HepG2 (cell line): ENCODE measurements around the gene FSIP1. TPM values are rescaled to one million over a fixed set of nuclear protein-coding genes. Genes with fewer than 3 reads are reported as not detected.

Source experiments
- ADNP ChIP-seq: sonication (generic); formaldehyde crosslinking; IDR thresholded peaks from 2 replicates; pipeline ENCODE4 v1.4.0; 2020; ENCODE audit warnings: missing genetic modification reagents
- ELF3 ChIP-seq: IDR thresholded peaks from 2 replicates; pipeline ENCODE4 v1.6.1; 2016; ENCODE audit warnings: missing genetic modification reagents, missing compliant biosample characterization
- HOXA7 ChIP-seq: sonication (generic); formaldehyde crosslinking; IDR thresholded peaks from 2 replicates; pipeline ENCODE4 v1.8.1; 2022; ENCODE audit warnings: mild to moderate bottlenecking, missing genetic modification reagents, moderate library complexity
- JARID2 ChIP-seq: sonication (generic); formaldehyde crosslinking; IDR thresholded peaks from 2 replicates; pipeline ENCODE4 v1.8.1; 2023; ENCODE audit warnings: missing genetic modification reagents, inconsistent platforms; ENCODE audit not compliant: insufficient replicate concordance
- MXI1 ChIP-seq: IDR thresholded peaks from 3 replicates; pipeline ENCODE4 v1.6.1; 2012; ENCODE audit warnings: low read depth, low read length, inconsistent platforms, borderline replicate concordance
- SMARCE1 ChIP-seq: fragments of 450-650 bp; IDR thresholded peaks from 2 replicates; pipeline ENCODE4 v1.6.1; 2017; ENCODE audit warnings: borderline replicate concordance
- THYN1 ChIP-seq: sonication (generic); formaldehyde crosslinking; IDR thresholded peaks from 2 replicates; pipeline ENCODE4 v1.8.1; 2023; ENCODE audit warnings: low read depth, mild to moderate bottlenecking, moderate library complexity, missing genetic modification reagents, borderline replicate concordance
- ZFAT ChIP-seq: sonication (generic); formaldehyde crosslinking; conservative IDR thresholded peaks from 2 replicates; pipeline ENCODE4 v1.8.1; 2023; ENCODE audit warnings: missing genetic modification reagents, inconsistent platforms
- ZNF124 ChIP-seq: sonication (generic); formaldehyde crosslinking; IDR thresholded peaks from 2 replicates; pipeline ENCODE4 v1.4.0; 2020; ENCODE audit warnings: missing genetic modification reagents
- ZNF205 ChIP-seq: IDR thresholded peaks from 2 replicates; pipeline ENCODE4 v1.6.1; 2018; ENCODE audit warnings: missing biosample characterization, missing genetic modification reagents
- ZNF230 ChIP-seq: sonication (generic); formaldehyde crosslinking; IDR thresholded peaks from 2 replicates; pipeline ENCODE4 v1.4.0; 2020; ENCODE audit warnings: mild to moderate bottlenecking, missing genetic modification reagents
- ZNF451 ChIP-seq: sonication (generic); formaldehyde crosslinking; IDR thresholded peaks from 2 replicates; pipeline ENCODE4 v1.5.0; 2020; ENCODE audit warnings: mild to moderate bottlenecking, missing genetic modification reagents
- ZNF510 ChIP-seq: sonication (generic); formaldehyde crosslinking; IDR thresholded peaks from 2 replicates; pipeline ENCODE4 v1.4.0; 2020; ENCODE audit warnings: low read depth, mild to moderate bottlenecking, missing genetic modification reagents
- ZNF564 ChIP-seq: sonication (generic); formaldehyde crosslinking; IDR thresholded peaks from 2 replicates; pipeline ENCODE4 v1.8.1; 2023; ENCODE audit warnings: mild to moderate bottlenecking, missing genetic modification reagents
- ZNF577 ChIP-seq: sonication (generic); formaldehyde crosslinking; IDR thresholded peaks from 2 replicates; pipeline ENCODE4 v1.4.0; 2020; ENCODE audit warnings: mild to moderate bottlenecking, low read depth, missing genetic modification reagents, borderline replicate concordance
- polyA plus RNA-seq, 8 experiments: library from polyadenylated mRNA; depleted of rRNA in 3 of 8; stranded (reverse) in 7 of 8; unstranded in 1 of 8; fragments of >200 nt; fragmentation: Illumina TruSeq in 4 of 8; extraction: Trizol in 4 of 8; gene quantifications; 2 replicates each; pipeline versions ENCODE4 v1.2.1 to v1.2.3, GENCODE V29; 2011 to 2016; ENCODE audit warnings: low read depth in 4 of 8, missing spikeins in 1 of 8, mixed read lengths in 1 of 8; ENCODE audit not compliant: insufficient read depth in 1 of 8
- total RNA-seq, 5 experiments: library from RNA; depleted of rRNA; stranded (reverse); fragments of >200 nt; fragmentation: Illumina TruSeq; extraction: Trizol; gene quantifications; 2 replicates each; pipeline ENCODE4 v1.2.3, GENCODE V29; 2016; ENCODE audit warnings: low read depth in 1 of 5
- TF ChIP-seq, protein P1 (sequence below): sonication (generic); formaldehyde crosslinking; IDR thresholded peaks from 2 replicates; pipeline ENCODE4 v1.8.1; 2022; ENCODE audit warnings: mild to moderate bottlenecking, missing genetic modification reagents
- TF ChIP-seq, protein P2 (sequence below): sonication (generic); formaldehyde crosslinking; IDR thresholded peaks from 2 replicates; pipeline ENCODE4 v1.4.0; 2020; ENCODE audit warnings: mild to moderate bottlenecking, missing genetic modification reagents
- TF ChIP-seq, protein P3 (sequence below): sonication (generic); formaldehyde crosslinking; IDR thresholded peaks from 2 replicates; pipeline ENCODE4 v1.9.0; 2021; ENCODE audit warnings: missing genetic modification reagents, borderline replicate concordance
- TF ChIP-seq, protein P4 (sequence below): sonication (generic); formaldehyde crosslinking; IDR thresholded peaks from 2 replicates; pipeline ENCODE4 v1.8.0; 2022; ENCODE audit warnings: mild to moderate bottlenecking, missing genetic modification reagents, borderline replicate concordance
- TF ChIP-seq, protein P5 (sequence below): IDR thresholded peaks from 2 replicates; pipeline ENCODE4 v1.6.1; 2016; ENCODE audit warnings: low read depth, missing genetic modification reagents, missing compliant biosample characterization

The FSIP1 gene
- total and polyA plus RNA-seq, 2 of the 13 experiments (the other 11 are each of a cell fraction or from before 2014, with no cell fraction given) = 0.18 TPM; not detected in 1

DNA sequence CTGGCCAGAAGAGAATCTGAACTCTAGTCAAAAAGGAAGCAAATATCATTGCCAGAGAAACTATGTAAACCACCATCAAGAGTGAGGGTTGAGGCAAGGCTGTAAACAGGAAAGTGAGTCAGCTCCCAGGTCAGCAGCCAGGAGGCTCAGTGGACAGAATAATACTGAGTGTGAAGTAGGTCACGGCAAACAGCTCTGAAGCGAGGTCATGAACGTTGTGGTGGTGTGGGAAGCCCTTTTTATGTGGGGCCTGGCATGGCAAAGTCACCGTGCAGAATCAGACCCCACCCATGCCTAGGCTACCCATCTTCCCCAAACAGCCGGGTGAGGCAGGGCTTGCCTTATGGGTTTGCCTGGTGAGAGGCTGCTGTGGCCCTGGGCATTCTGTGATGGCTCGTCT is 157.8 kb downstream of the FSIP1 start (continued):
- TF ChIP-seq ZNF577 = no peak
- TF ChIP-seq, protein P1, sequence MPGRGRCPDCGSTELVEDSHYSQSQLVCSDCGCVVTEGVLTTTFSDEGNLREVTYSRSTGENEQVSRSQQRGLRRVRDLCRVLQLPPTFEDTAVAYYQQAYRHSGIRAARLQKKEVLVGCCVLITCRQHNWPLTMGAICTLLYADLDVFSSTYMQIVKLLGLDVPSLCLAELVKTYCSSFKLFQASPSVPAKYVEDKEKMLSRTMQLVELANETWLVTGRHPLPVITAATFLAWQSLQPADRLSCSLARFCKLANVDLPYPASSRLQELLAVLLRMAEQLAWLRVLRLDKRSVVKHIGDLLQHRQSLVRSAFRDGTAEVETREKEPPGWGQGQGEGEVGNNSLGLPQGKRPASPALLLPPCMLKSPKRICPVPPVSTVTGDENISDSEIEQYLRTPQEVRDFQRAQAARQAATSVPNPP (CRISPR knock-in tag) = no peak
- TF ChIP-seq JARID2 = no peak
- TF ChIP-seq HOXA7 (CRISPR knock-in tag) = no peak
- TF ChIP-seq ELF3 (CRISPR knock-in tag) = peak; percentile 93
- TF ChIP-seq ADNP (CRISPR knock-in tag) = no peak
- no peak for TF ChIP-seq ZNF124 (CRISPR knock-in tag)
- TF ChIP-seq ZFAT (CRISPR knock-in tag) = no peak
- TF ChIP-seq, protein P2, sequence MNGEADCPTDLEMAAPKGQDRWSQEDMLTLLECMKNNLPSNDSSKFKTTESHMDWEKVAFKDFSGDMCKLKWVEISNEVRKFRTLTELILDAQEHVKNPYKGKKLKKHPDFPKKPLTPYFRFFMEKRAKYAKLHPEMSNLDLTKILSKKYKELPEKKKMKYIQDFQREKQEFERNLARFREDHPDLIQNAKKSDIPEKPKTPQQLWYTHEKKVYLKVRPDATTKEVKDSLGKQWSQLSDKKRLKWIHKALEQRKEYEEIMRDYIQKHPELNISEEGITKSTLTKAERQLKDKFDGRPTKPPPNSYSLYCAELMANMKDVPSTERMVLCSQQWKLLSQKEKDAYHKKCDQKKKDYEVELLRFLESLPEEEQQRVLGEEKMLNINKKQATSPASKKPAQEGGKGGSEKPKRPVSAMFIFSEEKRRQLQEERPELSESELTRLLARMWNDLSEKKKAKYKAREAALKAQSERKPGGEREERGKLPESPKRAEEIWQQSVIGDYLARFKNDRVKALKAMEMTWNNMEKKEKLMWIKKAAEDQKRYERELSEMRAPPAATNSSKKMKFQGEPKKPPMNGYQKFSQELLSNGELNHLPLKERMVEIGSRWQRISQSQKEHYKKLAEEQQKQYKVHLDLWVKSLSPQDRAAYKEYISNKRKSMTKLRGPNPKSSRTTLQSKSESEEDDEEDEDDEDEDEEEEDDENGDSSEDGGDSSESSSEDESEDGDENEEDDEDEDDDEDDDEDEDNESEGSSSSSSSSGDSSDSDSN (CRISPR knock-in tag) = no peak
- TF ChIP-seq, protein P3, sequence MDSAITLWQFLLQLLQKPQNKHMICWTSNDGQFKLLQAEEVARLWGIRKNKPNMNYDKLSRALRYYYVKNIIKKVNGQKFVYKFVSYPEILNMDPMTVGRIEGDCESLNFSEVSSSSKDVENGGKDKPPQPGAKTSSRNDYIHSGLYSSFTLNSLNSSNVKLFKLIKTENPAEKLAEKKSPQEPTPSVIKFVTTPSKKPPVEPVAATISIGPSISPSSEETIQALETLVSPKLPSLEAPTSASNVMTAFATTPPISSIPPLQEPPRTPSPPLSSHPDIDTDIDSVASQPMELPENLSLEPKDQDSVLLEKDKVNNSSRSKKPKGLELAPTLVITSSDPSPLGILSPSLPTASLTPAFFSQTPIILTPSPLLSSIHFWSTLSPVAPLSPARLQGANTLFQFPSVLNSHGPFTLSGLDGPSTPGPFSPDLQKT (CRISPR knock-in tag) = no peak
- TF ChIP-seq ZNF564 (CRISPR knock-in tag) = no peak
- no peak for TF ChIP-seq THYN1 (CRISPR knock-in tag)
- TF ChIP-seq, protein P4, sequence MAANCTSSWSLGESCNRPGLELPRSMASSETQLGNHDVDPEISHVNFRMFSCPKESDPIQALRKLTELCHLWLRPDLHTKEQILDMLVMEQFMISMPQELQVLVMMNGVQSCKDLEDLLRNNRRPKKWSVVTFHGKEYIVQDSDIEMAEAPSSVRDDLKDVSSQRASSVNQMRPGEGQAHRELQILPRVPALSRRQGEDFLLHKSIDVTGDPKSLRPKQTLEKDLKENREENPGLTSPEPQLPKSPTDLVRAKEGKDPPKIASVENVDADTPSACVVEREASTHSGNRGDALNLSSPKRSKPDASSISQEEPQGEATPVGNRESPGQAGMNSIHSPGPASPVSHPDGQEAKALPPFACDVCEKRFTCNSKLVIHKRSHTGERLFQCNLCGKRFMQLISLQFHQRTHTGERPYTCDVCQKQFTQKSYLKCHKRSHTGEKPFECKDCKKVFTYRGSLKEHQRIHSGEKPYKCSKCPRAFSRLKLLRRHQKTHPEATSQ (CRISPR knock-in tag) = no peak
- TF ChIP-seq MXI1 = no peak
- no peak for TF ChIP-seq ZNF451 (CRISPR knock-in tag)
- no peak for TF ChIP-seq SMARCE1
- TF ChIP-seq ZNF510 (CRISPR knock-in tag) = no peak
- TF ChIP-seq, protein P5, sequence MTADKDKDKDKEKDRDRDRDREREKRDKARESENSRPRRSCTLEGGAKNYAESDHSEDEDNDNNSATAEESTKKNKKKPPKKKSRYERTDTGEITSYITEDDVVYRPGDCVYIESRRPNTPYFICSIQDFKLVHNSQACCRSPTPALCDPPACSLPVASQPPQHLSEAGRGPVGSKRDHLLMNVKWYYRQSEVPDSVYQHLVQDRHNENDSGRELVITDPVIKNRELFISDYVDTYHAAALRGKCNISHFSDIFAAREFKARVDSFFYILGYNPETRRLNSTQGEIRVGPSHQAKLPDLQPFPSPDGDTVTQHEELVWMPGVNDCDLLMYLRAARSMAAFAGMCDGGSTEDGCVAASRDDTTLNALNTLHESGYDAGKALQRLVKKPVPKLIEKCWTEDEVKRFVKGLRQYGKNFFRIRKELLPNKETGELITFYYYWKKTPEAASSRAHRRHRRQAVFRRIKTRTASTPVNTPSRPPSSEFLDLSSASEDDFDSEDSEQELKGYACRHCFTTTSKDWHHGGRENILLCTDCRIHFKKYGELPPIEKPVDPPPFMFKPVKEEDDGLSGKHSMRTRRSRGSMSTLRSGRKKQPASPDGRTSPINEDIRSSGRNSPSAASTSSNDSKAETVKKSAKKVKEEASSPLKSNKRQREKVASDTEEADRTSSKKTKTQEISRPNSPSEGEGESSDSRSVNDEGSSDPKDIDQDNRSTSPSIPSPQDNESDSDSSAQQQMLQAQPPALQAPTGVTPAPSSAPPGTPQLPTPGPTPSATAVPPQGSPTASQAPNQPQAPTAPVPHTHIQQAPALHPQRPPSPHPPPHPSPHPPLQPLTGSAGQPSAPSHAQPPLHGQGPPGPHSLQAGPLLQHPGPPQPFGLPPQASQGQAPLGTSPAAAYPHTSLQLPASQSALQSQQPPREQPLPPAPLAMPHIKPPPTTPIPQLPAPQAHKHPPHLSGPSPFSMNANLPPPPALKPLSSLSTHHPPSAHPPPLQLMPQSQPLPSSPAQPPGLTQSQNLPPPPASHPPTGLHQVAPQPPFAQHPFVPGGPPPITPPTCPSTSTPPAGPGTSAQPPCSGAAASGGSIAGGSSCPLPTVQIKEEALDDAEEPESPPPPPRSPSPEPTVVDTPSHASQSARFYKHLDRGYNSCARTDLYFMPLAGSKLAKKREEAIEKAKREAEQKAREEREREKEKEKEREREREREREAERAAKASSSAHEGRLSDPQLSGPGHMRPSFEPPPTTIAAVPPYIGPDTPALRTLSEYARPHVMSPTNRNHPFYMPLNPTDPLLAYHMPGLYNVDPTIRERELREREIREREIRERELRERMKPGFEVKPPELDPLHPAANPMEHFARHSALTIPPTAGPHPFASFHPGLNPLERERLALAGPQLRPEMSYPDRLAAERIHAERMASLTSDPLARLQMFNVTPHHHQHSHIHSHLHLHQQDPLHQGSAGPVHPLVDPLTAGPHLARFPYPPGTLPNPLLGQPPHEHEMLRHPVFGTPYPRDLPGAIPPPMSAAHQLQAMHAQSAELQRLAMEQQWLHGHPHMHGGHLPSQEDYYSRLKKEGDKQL (CRISPR knock-in tag) = no peak
- no peak for TF ChIP-seq ZNF205 (CRISPR knock-in tag)
- TF ChIP-seq ZNF230 (CRISPR knock-in tag) = no peak
